ENCODE data around the gene ADCYAP1R1.

The ADCYAP1R1 gene

DNA sequence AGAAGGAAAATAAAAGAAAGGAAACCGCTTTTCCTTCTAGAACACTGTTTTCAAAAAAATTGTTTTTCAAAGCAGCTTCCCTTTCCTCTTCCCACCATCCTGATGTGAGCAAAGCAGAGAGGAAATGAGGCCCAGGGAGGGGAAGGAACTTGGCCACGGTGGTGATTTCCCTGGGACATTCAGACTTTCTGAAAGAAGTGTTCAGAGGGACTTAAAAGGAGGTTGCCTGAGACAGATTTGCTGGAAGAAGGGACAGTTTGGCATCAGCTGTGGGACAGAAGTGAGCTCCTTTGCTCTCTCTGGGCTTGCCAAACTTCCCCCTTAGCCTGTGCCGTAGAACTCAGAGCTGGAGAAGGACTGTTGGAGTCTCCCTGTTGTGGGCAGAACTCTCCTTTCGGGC, 30.3 kb downstream of the ADCYAP1R1 start:
- peak in 2 of 56 donors; percentile 13 to 29 for DNase-seq

GRCh38 chr7:31083210-31083786, 31.2 kb downstream of the ADCYAP1R1 start:
- DNase-seq, result no peak

DNA sequence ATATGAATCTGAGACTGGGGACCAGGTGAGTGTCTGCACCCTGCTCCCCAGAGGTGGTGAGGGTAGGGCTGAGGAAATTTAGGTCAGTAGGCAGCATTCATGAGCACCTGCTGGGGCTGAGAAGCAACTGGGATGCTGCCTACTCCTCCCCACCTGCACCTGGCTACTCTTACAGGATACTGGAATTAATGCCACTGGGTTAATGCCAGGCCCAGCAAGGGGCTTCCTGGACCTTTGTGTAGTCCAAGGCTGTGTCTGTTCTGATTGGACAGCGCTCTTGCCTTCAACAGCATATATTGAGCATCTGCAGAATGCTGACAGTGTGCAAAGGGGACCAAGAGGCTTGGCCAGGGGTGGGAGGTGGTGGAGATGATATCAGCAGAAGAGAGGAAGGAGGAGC, 32.1 kb downstream of the ADCYAP1R1 start:
- no peak for DNase-seq

DNA sequence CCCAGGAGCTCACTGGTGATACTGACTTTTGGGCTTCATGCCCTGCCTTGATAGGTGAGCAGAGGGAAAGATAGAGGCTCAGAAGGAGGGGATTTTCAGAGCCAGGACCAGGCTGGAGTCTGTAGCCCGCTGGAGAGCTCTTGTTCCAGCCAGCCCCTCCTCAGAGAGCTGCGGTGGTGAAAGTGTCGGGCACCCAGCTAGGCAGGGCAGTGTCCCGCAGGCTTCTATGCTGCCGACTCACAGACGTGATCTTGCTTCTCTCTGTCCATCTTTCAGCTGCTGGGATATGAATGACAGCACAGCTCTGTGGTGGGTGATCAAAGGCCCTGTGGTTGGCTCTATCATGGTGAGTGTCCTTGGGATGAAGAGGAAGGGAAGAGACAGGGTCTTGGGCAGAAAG, 35.2 kb downstream of the ADCYAP1R1 start:
- DNase-seq, result no peak

- DNase-seq, result no peak
Measured at GRCh38 chr7:31091924-31092434, 39.9 kb downstream of the ADCYAP1R1 start.

DNA sequence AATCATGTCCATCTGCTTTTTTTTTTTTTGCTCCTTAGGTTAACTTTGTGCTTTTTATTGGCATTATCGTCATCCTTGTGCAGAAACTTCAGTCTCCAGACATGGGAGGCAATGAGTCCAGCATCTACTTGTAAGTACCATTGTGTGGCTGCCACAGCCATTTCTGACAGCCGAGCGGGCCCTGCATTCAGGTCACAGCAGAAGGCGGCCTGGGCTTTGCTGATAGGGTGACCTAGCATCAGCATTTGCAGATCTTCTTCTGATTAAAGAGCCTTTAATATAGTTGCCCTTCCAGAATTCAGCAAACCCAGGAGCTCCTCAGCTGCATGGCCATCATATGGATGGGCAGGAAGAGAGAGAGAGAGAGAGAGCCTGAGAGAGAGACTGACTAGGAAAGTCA, 40.5 kb downstream of the ADCYAP1R1 start:
- no peak for DNase-seq

- no peak for DNase-seq
Measured at GRCh38 chr7:31093282-31093681, 41.2 kb downstream of the ADCYAP1R1 start.

GRCh38 chr7:31094271-31094670, 42.2 kb downstream of the ADCYAP1R1 start:
- DNase-seq, result no peak

DNA sequence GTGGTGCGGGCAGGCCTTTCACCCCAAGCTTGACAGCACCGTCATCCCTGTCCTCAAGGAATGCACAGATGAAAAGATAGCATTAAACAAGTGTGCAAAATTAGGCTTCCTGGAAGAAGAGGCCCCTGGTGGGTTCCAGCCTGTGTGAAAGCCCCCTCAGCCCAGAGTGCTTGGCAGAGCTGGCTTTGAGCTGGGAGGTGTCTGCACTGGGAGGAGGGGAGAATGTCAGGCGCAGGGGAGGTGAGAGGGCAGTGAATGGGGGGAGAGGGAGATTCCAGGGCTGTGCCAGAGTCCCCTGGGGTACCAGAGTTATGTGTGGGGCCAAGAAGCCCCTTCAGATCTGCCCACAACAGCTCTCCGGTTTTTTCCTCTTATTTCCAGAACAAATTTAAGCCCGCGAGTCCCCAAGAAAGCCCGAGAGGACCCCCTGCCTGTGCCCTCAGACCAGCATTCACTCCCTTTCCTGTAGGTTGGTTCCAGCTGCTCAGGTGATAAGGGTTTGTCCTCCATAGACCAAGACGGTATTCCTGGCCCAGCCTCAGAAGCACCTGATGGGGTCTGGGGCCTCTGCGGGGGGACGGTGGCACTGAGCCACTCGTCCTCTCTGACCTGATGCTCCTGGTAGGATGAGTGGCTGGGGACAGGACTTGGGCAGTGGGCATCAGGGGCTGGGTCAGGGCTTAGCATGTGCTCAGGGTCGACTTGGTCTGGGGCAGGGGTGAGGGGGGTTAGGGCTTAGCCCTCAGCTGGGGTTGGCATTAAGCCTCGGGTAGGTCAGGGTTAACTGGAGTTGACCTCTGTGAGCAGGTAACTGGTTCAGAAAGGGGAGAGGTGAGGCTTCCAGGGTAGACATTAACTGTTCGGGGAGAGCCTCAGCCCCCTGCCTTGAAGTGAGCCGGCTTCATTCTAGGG, 43.4 kb downstream of the ADCYAP1R1 start:
- no peak for DNase-seq

DNA sequence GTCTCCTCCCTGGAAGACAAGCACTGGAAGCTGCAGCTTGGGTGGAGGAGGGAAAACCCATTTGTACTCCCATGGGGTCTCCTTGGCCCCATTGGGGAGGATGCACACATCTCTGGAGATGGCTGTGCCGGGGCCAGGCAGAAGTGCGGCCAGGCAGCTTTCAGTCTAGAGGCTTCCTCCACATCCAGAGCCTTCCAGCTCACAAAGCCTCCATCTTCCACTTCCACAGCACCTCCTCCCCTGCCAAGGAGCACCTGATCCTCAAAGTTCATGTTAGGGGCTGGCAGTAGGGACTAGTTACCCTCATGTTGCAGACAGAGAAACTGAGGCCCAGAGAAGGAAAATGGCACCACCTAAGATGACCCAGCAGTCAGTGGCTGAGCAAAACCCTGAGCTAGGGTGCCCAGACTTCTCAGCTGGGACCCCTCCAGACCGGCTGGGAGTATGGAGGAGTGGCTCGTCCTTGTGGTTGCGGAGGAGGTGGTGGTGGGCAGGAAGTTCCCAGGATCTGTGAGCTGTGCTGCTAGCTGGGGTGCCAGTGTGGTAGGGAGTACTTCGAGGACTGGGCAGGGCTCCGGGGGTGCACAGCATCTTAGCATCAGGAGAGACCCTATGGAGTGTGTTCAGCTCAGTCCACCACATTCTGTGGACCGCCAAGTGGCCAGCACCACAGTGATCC, 44.2 kb downstream of the ADCYAP1R1 start:
- no peak for DNase-seq

- DNase-seq, result no peak
Measured at GRCh38 chr7:31096877-31097258, 44.8 kb downstream of the ADCYAP1R1 start.

DNA sequence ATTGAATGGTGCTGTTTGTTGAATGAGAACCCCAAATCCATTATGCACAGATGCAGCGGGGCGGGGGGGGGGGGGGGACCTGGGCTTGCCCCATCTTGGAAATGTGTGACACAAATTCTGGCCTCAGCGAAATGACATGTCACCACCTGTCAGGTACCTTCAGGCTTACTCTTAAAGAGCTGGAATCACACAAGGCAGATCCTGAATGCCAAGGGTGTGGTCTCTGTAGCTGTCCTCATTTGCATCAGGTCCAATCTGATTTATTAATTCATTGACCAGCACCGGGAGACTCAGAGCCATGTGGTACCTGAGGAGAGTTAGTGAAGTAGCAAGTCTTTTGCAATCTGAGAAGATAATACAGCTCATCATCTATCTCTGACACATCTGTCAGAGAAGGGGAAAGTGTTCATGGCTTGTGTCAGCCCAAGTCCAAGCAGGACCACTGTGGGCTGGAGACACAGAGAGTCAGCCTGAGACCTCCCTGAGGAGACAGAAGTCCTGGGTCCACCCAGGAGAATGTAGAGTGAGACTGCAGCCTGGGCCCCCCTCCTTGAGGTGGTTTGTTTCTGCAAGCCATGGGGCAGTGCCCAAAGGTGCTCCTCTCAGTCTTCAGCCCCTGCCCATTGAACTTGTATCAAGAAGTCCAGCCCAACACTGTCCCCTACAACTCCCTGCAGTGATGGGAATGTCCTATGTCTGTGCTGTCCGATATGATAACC, 46.7 kb downstream of the ADCYAP1R1 start:
- DNase-seq, result no peak

DNA sequence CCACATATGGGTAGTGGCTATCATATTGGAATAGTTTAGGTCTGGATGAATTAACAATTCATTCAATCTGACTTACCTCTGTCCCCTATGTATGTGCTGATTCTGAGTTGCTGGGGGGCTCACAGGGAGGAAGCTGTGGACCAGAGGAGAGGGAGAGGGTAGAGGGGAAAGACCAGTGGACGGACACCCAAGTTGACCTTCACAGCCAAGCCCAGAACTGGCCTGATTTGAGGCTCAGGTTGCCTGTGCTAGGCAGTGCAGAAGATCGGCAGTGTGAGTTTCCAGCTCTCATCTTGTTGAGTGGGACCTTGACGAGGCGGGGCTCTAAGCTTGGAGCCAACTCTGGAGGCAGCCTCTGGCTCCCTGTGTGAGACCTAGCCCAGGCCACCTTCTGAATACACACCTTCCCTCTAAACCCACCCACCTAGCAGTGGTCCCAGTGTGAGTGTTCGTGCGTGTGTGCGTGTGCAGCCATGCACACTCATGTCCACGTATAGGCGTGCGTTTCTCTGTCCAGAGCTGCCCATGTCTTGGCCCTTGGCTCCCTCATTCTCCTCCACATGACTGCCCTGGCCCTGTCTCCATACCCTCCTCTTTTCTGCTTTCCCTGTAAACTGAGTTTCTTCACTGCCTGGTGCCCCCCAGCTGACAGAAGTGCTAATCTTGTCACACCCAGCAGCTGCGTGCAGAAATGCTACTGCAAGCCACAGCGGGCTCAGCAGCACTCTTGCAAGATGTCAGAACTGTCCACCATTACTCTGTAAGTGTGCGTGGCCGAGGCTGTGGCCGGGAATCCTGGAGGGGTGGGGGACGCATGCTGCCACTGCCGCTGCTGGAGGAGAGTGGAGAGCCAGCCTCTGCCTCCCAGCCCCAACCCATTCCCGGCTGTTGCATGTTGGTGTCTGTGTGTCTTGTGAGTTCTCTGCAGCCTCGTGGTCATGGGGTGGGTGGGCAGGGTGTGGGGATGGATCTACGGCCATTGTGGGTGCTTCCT, 47.6 kb downstream of the ADCYAP1R1 start:
- no peak for DNase-seq

DNA sequence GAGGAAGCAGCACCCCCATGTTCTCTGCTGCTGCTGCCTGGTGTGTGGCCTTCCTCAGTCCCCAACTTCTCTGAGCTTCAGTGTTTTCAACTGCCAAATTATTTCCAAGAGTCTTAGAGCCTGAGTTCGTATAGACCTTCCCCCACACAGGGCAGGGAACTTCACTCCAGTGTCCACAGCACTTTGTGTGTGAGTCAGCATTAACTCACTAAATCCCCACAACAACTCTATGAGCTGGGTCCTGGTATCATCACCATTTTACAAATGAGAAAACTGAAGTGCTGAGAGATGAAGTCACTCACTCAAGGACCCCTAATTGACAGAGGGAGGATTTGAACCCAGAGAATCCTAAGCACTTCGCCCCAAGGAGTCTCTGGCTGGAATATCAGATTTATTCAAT, 48.3 kb downstream of the ADCYAP1R1 start:
- no peak for DNase-seq

- no peak for DNase-seq
Measured at GRCh38 chr7:31100871-31101270, 48.8 kb downstream of the ADCYAP1R1 start.

- DNase-seq, result no peak
Measured at GRCh38 chr7:31101544-31101943, 49.4 kb downstream of the ADCYAP1R1 start.

- DNase-seq, result no peak
Measured at GRCh38 chr7:31102151-31102972, 50.3 kb downstream of the ADCYAP1R1 start.

GRCh38 chr7:31102973-31103850, 51.1 kb downstream of the ADCYAP1R1 start:
- no peak for DNase-seq
